Stimulated activated CD4-positive, alpha-beta T cell treated with anti-CD3 and anti-CD28 coated beads, Interleukin-1b, Interleukin-23, amount 100 ng/mL, for 1 hour (primary cell): ENCODE data around the gene LYPD4.
"Not testable (repeated sequence)": the region's sequence is repeated elsewhere in the genome, so short reads cannot be mapped to it uniquely, and the experiment has no call there.

Experiments used
- DNase-seq, 2 donors: peaks; one replicate each; pipeline ENCODE4 v3.0.0-alpha.2; 2020; ENCODE audit warnings: low read depth in 2 of 2

Gene LYPD4

DNA sequence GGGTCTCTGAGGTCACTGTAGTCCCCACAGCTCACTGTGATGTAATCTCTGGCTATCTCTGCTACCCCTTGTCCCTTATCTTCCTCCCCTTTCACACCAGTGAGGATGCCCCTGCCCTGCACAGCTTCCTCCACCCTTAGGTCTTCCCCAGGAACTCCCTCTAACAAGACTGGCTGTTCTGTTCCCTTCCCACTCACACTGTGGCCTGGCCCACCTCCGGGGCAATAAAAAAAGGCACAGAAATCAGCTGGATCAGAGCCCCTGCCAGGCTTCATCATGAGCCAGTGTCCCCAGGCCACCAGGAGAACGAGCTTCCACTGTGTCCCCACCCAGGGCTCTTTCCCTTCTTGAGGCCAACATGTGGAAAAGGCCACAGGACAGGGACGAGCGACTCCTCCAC is 43.5 kb downstream of the LYPD4 start:
- DNase-seq: no peak

DNA sequence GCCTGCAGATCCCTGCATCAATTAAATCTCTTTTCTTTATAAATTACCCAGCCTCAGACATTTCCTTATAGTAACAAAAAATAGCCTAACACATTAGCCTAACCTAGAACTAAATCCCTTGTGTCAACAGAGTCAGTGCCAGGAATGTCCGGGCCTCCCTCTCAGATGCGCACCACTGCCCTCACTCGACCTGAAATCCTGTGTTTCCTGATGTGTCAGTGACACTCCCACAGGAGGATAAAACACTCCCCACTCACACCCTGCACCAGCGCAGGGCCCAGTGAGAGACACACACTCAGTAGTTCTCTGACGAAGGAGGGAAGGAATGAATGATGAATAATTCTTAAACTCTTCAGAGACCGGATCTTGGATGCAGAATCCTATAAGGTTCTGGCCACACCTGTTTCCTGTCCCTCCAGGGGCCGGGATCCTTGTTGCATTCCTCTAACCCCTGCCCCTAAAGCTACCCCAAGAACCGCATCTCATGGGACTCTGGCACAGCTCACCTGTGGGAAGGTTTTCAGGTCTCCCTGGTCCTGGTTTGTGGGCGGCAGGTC is 45.0 kb downstream of the LYPD4 start:
- no peak for DNase-seq

DNA sequence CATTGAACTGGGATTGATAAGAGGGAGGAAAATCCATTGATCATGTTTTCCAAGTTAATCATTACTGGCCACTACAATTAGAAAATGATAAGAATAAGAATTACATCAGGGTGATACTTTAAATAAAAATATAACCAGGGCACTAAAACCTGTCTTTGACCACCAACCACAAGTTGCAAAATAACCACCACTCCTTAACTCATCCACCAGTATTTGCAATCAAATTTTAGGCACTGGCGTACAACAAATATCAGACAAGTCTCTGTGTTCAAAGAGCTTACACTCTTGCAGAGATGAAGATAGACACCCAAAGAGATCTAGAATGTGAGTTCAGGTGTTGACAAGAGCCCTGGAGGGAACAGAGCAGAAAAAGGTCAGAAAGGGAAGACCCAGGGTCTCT is 47.6 kb downstream of the LYPD4 start:
- DNase-seq: no peak

GRCh38 chr19:41796362-41796761 is 48.1 kb downstream of the LYPD4 start, which contains the start of gene CEACAM3:
Gene CEACAM3 (plus strand): TSS chr19:41796587. CDS start chr19:41796678, 91 bp downstream.
- DNase-seq: no peak

DNA sequence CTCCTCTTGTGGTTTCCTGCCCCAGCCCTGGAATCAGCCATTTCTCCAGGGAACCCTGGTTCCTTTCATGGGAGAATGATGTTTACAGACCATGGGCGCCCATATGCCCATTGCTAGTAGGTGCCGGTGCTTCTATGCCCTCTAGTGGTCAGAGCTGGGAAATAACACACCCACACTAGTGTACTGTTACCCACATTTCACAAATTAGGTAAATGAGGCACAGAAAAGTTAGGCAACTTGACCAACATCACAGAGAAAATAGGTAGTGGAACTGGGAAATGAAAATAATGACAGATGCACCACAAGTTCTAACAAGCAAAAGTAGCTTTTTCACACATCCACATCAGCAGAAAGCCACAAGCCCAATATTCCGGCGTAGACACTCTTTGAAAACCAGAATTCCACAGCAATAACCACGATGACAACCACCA is 49.4 kb downstream of the LYPD4 start:
- DNase-seq: peak; percentile 21 to 35

DNA sequence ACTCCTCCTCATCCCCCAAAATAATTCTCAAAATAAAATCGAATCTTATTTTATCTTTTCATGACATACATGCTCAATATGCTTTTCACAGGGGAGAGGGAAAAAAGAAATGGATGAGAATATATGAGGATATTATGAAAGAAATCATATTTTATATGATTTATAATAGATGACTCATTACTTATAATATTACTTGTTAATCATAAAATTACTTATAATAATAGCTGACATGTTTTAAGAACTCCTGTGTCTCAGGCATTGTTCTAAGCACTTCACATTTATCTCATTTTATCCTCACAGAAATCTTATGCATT is 51.1 kb downstream of the LYPD4 start:
- no peak for DNase-seq

GRCh38 chr19:41792513-41793413 is 51.7 kb downstream of the LYPD4 start:
- peak in 1 of 2 donors; percentile 33 for DNase-seq

GRCh38 chr19:41789053-41789452 is 55.4 kb downstream of the LYPD4 start:
- DNase-seq: not testable (repeated sequence)

- not testable (repeated sequence) for DNase-seq
Measured at GRCh38 chr19:41788518-41788917, 56.0 kb downstream of the LYPD4 start.
